Measurements from ENCODE around the gene C1orf21. TPM values are rescaled to one million over a fixed set of nuclear protein-coding genes. Genes with fewer than 3 reads are reported as not detected.

The C1orf21 gene
- total RNA-seq, 4 donors from 2014 or later = 31.6 to 121 (median 38.0) TPM

DNA sequence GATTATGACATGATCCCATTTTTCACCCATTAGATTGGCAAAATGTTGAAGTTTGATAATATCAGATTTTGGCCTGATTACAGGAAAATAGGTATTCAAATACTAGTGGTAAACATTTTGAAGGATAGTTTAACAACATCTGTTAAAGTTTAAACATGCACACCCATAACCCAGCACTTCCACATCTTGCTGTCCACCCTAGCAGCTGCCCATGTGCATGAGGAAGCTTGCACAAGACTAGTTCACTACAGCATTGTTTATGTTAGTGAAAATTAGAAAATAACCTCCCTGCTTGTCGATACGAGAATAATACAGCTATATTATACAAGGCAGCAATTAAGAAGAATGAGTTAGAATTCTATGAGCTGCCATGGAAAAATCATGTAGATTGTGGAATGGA, 127.6 kb downstream of the C1orf21 start:
- TF ChIP-seq, protein P1, sequence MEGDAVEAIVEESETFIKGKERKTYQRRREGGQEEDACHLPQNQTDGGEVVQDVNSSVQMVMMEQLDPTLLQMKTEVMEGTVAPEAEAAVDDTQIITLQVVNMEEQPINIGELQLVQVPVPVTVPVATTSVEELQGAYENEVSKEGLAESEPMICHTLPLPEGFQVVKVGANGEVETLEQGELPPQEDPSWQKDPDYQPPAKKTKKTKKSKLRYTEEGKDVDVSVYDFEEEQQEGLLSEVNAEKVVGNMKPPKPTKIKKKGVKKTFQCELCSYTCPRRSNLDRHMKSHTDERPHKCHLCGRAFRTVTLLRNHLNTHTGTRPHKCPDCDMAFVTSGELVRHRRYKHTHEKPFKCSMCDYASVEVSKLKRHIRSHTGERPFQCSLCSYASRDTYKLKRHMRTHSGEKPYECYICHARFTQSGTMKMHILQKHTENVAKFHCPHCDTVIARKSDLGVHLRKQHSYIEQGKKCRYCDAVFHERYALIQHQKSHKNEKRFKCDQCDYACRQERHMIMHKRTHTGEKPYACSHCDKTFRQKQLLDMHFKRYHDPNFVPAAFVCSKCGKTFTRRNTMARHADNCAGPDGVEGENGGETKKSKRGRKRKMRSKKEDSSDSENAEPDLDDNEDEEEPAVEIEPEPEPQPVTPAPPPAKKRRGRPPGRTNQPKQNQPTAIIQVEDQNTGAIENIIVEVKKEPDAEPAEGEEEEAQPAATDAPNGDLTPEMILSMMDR (IDR thresholded peaks at IDR 0.05; ENCODE audit: low read depth) = no peak

- TF ChIP-seq, protein P1 (IDR thresholded peaks at IDR 0.05; ENCODE audit: low read depth) = no peak
These were observed 130.3 kb downstream of the C1orf21 start for GRCh38 chr1:184517130-184517529.

DNA sequence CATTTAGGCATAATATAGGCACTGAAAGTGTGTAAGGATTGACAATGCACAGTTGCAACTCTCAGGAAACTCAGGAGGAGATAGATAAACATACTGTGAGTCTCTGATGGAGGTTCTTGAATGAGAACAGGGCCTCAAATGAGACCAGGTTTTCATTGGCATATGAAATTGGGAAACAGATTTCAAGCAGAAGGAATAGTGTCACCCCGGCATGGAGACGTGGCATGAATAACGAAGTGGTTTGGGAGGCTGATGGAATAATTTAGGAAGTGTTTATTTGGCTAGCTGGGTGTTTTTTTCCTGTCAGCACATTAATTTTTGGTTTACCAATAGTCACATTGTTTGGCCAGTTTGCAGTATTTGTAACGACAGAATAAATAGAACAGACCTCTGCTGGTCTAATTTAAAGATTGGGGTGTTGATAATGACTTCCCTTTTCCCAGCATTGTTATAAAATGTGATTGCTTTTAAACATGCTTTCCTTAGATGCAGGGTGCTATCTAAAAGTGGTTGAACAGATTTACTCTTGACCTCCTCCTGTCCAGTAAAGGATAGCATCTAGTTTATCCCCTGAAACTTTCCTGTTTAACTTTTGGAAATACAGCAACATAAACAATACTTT, 132.0 kb downstream of the C1orf21 start:
- TF ChIP-seq, protein P1 (IDR thresholded peaks at IDR 0.05; ENCODE audit: low read depth) = no peak

GRCh38 chr1:184520336-184520735, 133.5 kb downstream of the C1orf21 start:
- TF ChIP-seq, protein P1 (IDR thresholded peaks at IDR 0.05; ENCODE audit: low read depth) = no peak

DNA sequence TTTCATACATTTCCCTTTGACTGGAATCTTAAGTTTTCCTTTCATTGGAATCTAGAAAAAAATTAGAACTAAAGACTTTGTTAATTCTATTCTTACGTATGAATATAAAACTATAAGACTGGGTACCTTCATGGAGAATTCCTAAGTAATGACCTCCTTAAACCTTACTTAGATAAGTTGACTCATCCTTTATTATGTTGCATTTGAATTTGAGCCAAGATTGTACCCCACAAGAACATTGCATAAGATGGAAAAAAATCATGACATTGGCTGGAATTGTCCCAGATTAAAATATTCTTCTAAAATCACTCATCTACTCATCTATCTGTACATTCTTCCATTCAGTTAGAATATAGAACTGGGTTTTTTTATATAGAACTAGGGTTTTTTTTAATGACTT, 137.4 kb downstream of the C1orf21 start:
- TF ChIP-seq, protein P1 (IDR thresholded peaks at IDR 0.05; ENCODE audit: low read depth) = no peak

GRCh38 chr1:184527402-184527801, 140.6 kb downstream of the C1orf21 start:
- TF ChIP-seq, protein P1 (IDR thresholded peaks at IDR 0.05; ENCODE audit: low read depth) = no peak

DNA sequence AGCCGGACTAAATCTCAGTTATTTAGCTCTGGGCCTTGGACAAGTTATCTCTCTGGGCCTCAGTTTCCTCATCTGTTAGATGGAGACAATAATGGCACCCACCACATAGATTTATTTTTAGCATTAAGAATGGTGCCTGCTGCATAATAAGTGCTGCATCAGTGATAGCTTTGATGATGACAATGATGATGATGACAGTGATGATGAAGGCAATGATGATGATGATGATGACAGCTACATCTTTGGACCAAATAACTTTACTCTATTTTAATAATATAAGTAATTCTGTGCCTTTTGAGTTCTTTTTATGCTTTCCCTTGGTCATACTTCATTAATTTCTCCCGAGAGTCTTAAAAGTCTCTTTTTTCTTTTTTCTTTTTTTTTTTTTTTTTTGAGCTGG, 143.4 kb downstream of the C1orf21 start:
- TF ChIP-seq, protein P1 (IDR thresholded peaks at IDR 0.05; ENCODE audit: low read depth) = no peak
